GM19397 (cell line): ENCODE data around the gene ANKRD22.

Source experiments
- ATAC-seq: cut with Tn5 transposase; IDR thresholded peaks from one replicate; pipeline ENCODE4 v1.9.1; 2021; ENCODE audit warnings: mild to moderate bottlenecking, moderate library complexity; ENCODE audit not compliant: unreplicated experiment

The ANKRD22 gene

GRCh38 chr10:88879534-88880281 lies 28.1 kb upstream of the ANKRD22 start, which contains the start of gene STAMBPL1:
Gene STAMBPL1 (plus strand): TSS chr10:88880245. CDS start chr10:88901709, 21,464 bp downstream.
- peak; percentile 59 for ATAC-seq

- ATAC-seq, result no peak
Observed at GRCh38 chr10:88877298-88877697, 25.7 kb upstream of the ANKRD22 start.

- ATAC-seq, result no peak
Observed at GRCh38 chr10:88875081-88875480, 23.4 kb upstream of the ANKRD22 start.

- no peak for ATAC-seq
Observed at GRCh38 chr10:88874281-88874680, 22.6 kb upstream of the ANKRD22 start.

DNA sequence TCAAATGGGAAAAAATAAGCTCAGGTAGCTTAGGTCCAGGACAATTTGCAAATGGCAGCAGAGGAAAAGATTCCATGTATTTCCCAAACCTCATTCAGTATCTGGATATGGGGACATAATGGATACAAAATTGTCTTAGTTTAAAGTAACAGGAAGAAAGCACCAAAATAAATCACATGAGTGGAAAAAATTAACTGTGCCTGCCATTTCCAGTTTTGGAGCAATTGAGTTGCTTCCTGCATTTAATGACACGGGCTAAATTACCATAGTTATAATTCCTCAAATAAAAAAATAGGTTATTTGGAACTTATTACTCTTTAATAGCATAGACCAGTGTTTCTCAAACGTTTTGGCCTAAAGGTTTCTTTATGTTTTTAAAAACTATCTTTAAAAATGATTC lies 22.1 kb upstream of the ANKRD22 start:
- no peak for ATAC-seq

DNA sequence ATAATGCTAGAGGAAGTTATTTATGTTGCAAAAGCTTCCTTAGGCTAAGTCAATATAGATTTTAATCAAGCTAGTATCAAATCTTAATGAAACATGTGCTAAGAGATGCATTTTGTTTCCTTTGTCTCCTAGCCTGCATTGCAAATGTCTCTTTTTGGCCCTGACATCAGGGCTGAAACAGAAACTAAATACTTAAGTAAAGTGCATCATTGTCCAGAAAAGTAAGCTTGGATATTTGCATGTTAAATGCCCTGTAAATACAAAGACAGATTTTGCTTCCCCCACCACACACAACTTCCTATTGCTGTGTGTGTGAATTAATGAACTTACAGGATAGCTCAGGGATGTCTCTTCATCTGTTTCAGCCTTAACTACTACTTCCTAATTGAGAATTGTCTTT lies 18.4 kb upstream of the ANKRD22 start:
- no peak for ATAC-seq

- no peak for ATAC-seq
Observed at GRCh38 chr10:88866454-88866853, 14.8 kb upstream of the ANKRD22 start.

DNA sequence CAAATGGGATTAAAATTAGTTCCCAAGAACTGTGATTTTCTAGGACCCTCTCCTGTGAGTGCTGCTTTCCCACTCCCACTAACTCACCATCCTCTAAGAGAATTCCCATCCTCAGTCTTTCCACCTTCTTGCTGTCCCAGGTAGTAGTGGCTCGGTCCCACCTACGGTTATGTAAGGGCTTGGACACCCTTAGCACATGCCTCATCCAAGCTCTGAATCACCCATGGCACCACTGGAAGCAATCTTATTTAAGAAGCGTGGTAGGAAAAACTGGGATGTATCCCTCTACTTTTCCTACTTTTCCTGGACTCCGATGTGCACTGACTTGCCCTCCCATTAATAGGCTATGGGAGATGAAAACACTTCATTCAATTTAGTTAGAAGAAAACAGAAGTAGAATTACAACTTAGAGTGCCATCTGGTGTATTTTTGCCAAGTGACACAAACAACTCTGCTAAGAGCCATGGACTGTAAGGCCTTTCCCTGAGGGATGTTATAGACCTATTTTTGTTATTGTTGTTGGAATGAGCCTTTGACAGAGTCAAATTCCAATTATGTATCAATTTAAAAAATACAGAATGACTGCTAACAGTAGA lies 13.7 kb upstream of the ANKRD22 start:
- ATAC-seq, result no peak

DNA sequence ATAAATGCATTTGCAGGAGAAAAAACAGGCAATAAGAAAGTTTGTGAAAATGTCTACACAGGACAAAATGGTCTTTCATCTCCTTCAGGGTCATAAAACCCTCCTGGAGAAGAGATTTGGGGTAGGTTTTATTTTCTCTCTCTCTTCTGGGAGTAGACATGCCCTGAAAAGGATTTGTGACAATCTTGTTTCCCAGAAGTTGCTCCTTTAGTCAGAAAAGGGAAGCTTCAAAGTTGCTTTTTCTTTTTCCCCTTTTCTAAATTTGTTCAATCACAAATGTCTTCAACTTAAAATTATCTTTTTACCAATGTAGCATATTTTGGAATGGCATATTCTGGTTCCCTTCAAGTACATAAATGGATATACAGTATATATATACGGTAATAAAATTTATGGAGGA lies 9.4 kb upstream of the ANKRD22 start:
- ATAC-seq, result no peak

- no peak for ATAC-seq
Observed at GRCh38 chr10:88858491-88858890, 6.8 kb upstream of the ANKRD22 start.

DNA sequence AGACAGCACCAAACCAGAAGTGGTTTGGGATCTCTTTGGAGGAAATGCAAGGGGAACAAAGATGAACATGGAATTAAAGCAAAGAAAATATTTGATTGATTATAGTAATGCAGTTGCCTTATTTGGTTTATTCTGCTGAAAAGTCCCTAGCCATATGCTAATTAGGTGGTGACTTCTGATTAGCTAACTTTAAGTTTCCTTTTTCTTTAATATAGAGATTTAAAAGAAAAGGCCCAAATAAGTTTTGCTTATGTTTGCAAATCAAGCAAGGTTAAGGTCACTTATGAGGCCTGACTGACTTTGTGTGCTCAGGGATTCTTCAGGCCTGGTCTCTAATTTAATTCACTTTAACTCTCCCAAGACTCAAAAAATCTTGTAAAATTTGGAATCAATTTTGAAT lies 6.2 kb upstream of the ANKRD22 start:
- no peak for ATAC-seq

GRCh38 chr10:88854684-88855083 lies 3.0 kb upstream of the ANKRD22 start:
- no peak for ATAC-seq

DNA sequence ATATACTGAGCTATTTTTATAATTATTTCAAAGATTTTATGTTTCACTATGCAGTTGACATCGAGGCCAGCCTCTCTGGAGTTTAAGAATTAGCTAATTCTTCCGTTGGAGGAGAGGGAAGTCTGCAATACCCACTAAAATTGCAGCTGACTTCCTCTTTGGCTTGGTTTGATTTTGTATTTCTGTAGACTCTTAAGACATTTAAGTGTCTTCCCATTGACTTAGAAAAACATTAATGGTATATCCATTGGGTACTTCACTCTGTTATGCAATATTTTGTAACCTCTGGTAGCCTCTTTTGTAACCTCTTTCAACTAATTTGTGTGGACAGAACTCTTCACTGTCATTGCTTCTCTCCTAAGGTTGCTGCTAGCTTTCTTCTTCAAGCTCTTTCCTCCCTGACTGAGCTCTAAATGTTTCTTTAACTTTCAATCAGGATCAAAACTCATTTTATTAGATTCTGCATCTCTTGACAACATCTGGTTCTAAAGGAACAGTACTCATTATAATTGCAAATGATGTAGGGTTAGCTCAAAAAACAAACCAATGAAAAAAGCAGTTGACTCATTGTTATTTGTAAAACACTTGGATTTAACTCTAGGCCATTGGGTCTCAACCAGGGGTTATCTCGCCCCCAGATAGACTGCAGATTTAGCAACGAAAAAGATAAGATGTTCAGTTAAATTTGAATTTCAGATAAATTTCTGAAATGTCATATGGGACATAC lies 1.7 kb upstream of the ANKRD22 start:
- ATAC-seq, result no peak

DNA sequence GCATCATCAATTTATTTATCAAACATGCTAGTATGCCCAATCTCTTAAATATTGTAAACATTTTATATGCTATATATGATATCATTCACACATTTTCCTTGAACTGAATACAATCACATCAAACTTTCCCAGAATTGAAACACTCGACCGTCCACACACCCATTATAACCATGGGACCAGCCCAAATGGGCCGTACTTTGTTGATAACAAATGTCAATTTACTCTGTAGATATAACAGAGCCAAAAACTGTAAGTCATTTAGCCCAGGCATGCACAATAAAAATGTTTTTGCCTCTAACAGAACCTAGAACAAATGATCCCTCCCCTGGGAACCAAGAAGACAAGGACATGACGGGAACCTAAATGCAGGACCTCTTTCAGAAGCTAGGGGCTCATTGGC lies 683 bp upstream of the ANKRD22 start:
- no peak for ATAC-seq

- ATAC-seq, result no peak
Observed at GRCh38 chr10:88850712-88851111, 932 bp downstream of the ANKRD22 start.

GRCh38 chr10:88849234-88849633 lies 2.4 kb downstream of the ANKRD22 start:
- ATAC-seq, result no peak

- no peak for ATAC-seq
Observed at GRCh38 chr10:88848499-88848898, 3.1 kb downstream of the ANKRD22 start.

GRCh38 chr10:88843171-88843570 lies 8.5 kb downstream of the ANKRD22 start:
- no peak for ATAC-seq

DNA sequence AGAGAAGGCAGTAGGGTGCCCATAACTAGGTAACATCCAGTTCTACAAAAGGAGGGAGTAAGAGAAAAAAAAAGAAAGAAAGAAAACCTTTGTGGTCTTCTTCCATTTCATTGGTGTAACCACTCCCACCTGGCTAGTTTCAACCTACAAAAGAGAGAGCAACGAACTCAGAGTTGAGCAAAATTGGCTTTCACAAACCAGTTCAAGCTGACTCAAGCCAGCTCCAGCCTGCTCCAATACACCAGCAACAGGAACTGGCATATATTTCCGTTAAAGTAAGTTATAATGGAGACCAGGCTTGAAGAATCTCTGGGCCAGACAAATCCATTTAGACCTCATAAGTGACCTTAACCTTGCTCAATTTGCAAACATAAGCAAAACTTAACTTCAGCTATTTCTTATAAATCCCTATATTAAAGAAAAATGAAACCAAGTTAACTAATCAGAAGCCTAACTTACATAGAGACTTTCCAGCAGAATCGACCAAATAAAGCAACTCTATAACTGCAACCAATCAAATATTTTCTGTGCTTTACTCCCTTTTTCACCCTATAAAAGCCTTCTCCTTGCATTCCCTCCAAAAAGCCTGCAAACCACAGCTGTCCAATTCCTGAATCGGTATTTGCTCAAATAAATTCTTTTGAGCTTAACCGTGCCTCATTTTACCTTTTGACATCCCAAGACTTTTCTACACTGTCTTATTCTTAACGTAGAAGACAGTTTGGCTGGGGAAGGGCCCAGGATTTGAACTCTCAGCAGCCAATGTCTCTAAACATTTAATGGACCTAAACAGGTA lies 10.1 kb downstream of the ANKRD22 start:
- ATAC-seq, result no peak

- no peak for ATAC-seq
Observed at GRCh38 chr10:88840881-88841280, 10.8 kb downstream of the ANKRD22 start.

DNA sequence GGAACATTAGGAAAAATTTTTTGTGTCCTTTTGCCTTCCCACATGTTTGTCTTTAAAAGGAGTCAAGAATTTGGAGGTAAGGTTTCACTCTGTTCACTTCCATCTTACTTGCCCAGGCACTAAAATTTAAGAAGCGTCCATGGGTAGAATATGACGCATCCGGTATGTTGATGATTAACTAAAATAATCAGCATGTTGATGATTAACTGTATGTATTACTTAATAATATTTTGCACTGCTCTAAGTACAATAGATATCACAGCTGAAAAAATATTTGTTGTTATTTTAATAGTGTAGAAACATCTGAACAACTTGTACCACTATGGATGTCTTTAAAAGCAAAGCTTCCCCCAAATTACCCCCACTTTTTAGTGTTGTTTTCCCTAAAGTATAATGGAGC lies 11.5 kb downstream of the ANKRD22 start:
- ATAC-seq, result no peak
